Hematopoietic multipotent progenitor cell (in vitro differentiated cells): ENCODE results near the gene DNAJC4. TPM values are rescaled to one million over a fixed set of nuclear protein-coding genes. Genes with fewer than 3 reads are reported as not detected.

Experiments
- DNase-seq, 3 donors: peaks; one replicate each; pipeline ENCODE4 v3.0.0-alpha.2; 2011 to 2015; ENCODE audit warnings: low read depth in 2 of 3, low spot score in 2 of 3
- total RNA-seq: library from RNA; depleted of rRNA; stranded (reverse); fragments of >200 nt; gene quantifications from one replicate; pipeline ENCODE4 v1.2.3, GENCODE V29; 2012

The DNAJC4 gene
- total RNA-seq, 1 donor: 44.7 TPM

GRCh38 chr11:64227405-64227956, 2.9 kb upstream of the DNAJC4 start:
- DNase-seq: no peak

GRCh38 chr11:64229090-64229743, 1.1 kb upstream of the DNAJC4 start:
- DNase-seq: no peak

- DNase-seq: no peak
These were observed 591 bp upstream of the DNAJC4 start for GRCh38 chr11:64229744-64230170.

GRCh38 chr11:64230985-64231365, 627 bp downstream of the DNAJC4 start:
- DNase-seq: peak in 1 of 3 donors; percentile 71

GRCh38 chr11:64231546-64231945, 1.2 kb downstream of the DNAJC4 start:
- no peak for DNase-seq

- no peak for DNase-seq
These were observed 2.0 kb downstream of the DNAJC4 start for GRCh38 chr11:64232182-64232966.

GRCh38 chr11:64232967-64233315, 2.6 kb downstream of the DNAJC4 start:
- DNase-seq: no peak

GRCh38 chr11:64233913-64234586, 3.7 kb downstream of the DNAJC4 start, which contains the start of gene VEGFB:
Gene VEGFB (plus strand): TSS chr11:64234584. CDS start chr11:64234834, 250 bp downstream.
- peak in 2 of 3 donors; percentile 43 to 53 for DNase-seq

GRCh38 chr11:64234647-64235379, 4.5 kb downstream of the DNAJC4 start:
- peak in 2 of 3 donors; percentile 55 to 63 for DNase-seq

GRCh38 chr11:64235437-64236161, 5.3 kb downstream of the DNAJC4 start:
- no peak for DNase-seq

GRCh38 chr11:64237484-64237951, 7.2 kb downstream of the DNAJC4 start:
- DNase-seq: no peak

- no peak for DNase-seq
These were observed 7.7 kb downstream of the DNAJC4 start for GRCh38 chr11:64238076-64238475.

GRCh38 chr11:64238999-64239398, 8.7 kb downstream of the DNAJC4 start:
- DNase-seq: no peak

- DNase-seq: peak in 2 of 3 donors; percentile 38 to 52
These were observed 9.5 kb downstream of the DNAJC4 start for GRCh38 chr11:64239662-64240434.

GRCh38 chr11:64240435-64241240, 10.3 kb downstream of the DNAJC4 start, which contains the start of gene FKBP2:
Gene FKBP2 (plus strand): TSS chr11:64241095. CDS start chr11:64242388, 1,293 bp downstream.
- DNase-seq: peak; percentile 97 to 98 (median 98)

- DNase-seq: peak in 1 of 3 donors; percentile 97
These were observed 10.8 kb downstream of the DNAJC4 start for GRCh38 chr11:64241241-64241490.

- peak in 2 of 3 donors; percentile 99 for DNase-seq
These were observed 11.4 kb downstream of the DNAJC4 start for GRCh38 chr11:64241491-64242374.
